Measurements from ENCODE around the gene PHYHIPL.

GRCh38 chr10:59283456-59284091 is 107.1 kb downstream of the PHYHIPL start:
- TF ChIP-seq CTCF (IDR thresholded peaks at IDR 0.05), result no peak
- TF ChIP-seq POLR2A (IDR thresholded peaks at IDR 0.05), result no peak

Data from thyroid gland (tissue), 4 donors.